ENCODE results near the gene YIPF2.
"Not testable (repeated sequence)": the region's sequence is repeated elsewhere in the genome, so short reads cannot be mapped to it uniquely, and the experiment has no call there.

The YIPF2 gene

DNA sequence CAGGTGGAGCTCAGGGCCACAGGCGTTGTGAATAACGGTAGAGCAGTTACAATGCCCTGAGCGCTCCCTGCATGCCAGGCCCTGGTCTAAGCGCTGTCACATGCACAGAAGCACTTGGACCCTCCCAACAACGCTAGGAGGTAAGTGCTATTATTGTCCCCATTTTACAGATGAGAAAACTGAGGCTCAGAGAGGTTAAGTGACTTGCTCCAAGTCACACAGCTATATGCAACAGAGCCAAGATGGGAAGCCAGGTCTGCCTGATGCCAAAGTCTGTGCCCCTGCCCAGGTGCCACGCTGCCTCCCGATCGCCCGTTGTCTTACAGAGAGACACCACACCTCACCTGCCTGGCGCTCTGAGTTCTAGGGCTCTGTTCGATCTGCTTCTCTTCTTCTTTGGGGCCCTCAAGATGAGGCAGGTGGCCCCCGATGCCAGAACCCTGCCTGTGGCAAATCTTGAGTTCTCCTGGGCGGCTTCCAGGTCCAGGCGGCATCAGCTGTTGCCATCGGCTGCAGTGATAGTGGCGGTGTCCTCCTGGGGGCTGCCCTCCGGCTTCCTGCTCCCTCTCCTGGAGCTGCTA, 20.0 kb downstream of the YIPF2 start:
- no peak for DNase-seq

DNA sequence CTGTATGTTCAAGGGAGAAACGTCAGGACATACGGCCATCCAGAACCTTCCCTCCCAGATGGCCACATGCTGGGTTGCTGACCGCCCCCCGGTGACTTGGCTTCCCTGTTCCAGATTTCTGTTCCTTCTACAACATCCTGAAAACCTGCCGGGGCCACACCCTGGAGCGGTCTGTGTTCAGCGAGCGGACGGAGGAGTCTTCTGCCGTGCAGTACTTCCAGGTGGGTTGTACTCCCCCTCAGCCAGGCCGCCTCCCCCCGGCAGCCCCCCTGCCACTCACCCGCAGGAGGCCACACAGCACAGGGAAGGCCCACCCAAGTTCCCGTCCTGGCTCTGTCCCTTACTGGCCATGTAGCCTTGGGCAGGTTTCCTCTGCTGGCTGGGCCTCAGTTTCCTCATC, 20.5 kb downstream of the YIPF2 start:
- no peak for DNase-seq

DNA sequence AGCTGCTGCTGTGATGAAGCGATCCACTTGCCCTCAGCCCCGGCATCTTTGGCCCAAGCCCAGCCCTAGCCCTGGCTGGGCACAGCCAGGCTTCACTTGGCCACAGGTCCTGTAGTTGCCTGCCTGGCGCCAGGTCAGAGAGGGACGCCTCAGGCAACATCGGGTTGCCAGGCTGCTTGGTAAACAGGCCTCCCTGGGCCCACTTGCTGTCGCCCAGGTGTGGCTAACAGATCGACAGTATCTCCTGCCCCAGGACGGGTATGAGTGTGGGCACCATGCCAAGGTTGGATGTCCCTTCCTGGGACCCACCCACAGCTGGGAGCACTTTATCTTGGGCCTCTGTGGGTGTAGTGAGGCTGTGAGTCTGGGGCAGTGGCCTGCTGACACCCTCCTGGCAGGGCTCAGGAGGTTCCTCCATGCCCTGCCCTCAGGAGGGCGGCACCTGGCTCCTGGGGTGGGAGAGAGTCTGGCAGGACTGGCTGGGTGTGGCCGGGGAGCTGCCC, 29.2 kb downstream of the YIPF2 start:
- DNase-seq = no peak

DNA sequence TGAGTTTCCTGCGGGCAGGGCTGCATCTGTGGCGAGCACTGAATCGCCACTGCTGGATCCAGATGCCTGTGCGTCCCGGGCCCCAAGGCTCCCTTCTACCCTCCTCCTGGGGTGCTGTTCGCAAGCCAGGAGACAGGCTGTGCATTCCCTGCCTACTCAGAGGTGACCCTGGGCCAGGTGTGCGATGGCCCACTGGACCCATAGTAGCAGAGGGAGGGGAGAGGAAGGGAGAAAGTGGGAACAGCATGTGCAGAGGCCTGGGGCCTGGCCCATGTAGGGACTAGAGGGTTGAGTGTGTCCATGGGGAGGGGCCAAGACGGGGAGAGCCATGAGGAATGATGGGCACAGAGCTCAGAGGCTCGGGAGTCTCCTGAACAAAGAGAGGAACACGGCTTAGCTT, 29.8 kb downstream of the YIPF2 start:
- DNase-seq = no peak

DNA sequence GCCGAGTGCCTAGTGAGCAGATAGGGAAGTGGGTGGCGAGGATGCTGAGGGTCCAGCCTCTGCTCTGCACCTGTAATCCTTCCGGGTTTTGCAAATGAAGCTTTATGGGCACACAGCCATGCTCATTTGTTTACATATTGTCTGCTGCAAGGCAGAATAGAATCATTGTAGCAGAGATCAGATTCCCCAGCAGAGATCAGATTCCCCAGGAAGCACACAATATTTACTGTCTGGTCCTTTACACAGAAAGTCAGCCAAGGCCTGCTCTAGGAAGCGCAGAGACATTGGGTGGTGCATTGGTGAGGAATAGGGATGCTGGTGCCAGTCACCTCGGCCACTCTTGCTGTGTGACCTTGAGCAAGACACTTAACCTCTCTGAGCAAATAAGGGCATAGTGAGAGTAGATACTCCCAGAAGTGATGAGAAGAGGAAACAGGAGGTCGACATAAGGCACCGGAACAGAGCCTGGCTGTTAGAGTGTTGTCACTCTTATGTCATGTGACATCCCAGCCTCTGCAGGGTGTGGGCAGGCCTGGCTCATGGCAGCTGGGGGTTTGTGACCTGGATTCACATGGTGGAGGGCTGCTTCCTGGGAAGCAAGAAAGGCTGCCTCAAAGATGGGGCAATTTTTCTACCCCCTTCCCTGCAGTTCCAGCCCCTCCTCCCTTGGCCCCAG, 31.4 kb downstream of the YIPF2 start:
- no peak for DNase-seq

DNA sequence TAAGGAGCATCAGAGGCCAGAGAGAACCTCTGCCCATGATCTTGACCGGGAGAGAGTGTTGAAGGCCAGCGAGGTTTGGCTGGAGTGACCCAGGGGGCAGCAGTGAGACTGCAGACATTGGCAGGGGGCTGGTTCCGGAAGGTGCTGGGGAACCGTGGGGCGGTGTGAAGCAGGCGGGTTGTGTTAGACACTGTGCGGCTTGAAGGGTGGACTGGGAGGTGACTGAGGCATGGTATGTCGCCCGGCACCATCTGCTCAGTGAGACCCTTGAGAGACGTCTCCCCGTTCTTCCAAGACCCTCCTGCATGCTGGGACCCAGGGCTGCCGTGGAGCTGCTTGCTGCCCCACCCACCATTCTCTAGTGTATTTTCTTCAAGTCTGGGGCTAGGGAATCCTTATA, 32.5 kb downstream of the YIPF2 start:
- DNase-seq = no peak

DNA sequence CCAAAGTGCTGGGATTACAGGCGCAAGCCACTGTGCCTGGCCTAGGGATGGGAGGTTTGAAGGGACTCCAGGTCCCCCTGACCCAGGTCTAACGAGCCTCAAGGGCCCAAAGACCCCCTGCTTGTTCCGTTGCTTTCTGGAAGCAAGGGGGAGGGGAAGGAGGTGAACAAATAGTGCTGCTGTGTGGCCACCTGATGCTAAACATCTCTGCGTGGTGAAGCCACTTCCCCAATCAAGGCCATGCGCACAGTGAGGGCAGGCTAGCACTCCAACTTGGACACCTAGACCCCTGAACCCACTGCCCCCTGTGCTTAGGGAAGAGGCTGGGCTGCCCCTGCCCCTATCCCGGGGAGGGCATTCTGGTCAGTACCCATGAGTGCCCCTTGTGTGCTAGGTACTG, 33.1 kb downstream of the YIPF2 start:
- no peak for DNase-seq

DNA sequence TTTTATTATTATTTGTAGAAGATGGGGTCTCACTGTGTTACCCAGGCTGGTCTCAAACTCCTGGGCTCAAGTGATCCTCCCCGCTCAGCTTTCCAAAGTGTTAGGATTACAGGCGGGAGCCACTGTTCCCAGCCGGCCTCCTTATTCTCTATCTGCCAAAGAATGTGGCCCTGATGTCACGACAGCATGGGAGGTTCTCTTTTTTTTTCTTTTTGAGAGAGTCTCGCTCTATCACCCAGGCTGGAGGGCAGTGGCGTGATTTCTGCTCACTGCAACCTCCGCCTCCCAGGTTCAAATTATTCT, 33.6 kb downstream of the YIPF2 start:
- no peak for DNase-seq

DNA sequence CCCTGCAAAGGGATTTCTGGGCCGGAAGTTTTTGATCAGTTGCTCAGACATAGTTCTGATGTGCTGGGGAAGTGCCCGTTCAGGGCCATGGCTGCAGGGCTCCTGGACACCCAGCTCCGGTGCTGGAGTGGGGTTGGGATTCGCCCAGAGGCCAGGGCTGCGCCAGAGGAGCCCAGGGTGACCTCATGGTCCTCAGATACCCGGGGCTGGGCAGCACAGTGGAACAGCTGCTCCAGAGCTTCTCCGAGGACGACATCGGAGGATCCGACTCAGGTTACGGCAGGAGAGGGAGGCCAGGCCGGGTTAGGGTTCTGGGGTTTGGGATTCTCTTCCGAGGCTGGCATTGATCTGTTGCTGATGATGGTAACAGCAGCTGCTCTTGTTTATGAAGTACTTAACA, 36.2 kb downstream of the YIPF2 start:
- DNase-seq = no peak

DNA sequence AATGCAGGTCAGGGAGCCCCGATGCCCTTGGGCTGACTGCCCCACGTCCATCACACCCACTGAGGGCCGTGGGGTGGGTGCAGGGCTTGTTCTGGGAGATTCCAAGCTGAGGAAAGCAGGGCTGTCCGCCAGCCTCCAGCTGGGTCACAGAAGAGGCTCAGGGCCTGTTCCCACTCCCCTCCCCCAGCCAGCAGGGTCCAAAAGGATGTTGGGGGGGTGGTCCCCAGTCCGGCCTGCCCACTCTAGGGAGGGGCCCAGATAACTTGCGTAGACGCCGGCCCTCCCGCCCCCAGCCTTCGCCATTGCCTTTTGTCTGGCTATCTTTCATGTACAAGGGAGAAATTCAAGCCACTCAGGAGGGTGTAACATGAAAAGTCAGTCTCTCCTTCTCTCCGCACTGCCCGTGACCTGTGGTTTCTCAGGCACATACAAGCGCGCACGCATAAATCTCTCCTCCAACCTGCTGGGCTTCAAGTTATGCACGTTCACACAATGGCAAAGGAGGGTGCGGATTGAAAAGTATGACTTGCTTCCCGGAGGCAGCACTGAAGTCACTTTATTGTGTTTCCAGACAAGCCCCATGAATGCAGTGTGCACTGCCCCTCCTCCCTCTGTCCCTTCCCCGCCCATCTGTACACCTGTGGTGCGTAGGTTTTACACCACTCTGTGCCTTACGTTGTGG, 36.9 kb downstream of the YIPF2 start:
- no peak for DNase-seq

DNA sequence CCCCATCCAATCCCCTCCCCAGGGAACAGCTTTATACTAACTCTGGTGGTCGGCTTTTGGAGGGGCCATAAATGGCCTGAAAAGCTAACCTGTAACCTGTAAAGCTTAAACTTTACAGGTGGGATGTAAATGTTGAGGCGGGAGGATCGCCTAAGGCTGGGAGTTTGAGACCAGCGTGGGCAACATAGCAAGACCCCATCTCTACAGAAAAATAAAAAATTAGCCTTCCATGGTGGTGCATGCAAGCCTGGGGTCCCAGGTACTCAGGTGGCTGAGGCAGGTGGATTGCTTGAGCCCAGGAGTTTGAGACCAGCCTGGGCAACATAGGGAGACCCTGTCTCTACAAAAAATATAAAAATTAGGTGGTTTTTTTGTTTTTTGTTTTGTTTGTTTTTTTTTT, 38.6 kb downstream of the YIPF2 start:
- no peak for DNase-seq

DNA sequence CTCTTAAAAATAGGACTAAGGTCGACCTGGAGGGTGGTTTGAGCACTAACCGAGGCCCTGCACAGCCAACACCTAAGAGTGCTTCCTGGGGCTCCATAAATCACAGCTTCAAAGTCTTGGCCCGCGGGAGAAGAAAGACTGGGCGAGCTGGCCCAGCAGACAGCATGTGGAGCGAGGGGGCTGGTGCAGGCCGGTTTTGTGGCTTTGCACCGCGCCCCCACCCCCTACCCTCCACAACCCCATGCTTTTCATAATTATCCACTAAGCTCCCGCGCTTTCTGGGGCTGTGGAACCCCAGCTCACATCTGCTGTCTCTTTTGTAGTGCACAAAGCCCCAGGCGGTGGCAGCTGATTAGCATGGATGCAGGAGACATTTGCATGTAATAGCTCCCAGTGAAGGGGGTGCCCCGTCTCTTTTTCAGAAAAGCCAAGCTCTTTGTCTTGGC, 40.0 kb downstream of the YIPF2 start:
- DNase-seq = no peak

DNA sequence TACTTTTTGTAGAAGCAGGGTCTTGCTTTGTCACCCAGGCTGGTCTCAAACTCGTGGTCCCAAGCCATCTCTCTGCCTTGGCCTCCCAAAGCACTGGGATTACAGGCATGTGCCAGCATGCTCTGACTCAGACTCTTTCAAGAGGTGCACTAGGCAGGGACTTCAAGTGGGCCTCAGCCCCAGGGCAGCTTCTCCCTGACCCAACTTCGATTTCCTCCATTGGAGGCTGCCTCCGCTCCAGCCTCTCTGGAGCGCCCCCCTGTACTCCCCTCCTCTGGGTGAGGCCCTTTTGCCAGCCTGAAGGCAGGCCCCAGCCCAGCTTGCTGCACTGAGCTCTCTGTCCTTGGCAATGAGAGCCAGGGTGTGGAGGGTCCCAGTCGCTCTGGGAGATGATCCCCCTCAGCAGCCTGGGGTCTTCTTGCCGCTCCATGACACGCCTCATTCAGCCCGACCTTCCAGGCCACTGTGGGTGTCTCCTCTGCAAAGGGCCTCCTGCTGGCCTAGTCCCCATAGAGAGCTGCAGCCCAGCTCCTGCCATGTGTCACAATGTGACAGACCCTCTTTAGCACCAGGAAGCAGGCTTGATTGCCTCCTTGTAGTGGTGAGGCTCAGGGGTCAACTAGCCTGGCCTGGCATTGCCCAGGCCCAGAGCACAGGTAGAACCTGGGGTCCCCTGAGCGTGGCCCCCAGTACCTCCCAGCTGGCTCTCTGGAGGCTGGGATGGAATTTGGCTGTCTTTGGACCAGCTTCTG, 40.6 kb downstream of the YIPF2 start:
- DNase-seq = no peak

DNA sequence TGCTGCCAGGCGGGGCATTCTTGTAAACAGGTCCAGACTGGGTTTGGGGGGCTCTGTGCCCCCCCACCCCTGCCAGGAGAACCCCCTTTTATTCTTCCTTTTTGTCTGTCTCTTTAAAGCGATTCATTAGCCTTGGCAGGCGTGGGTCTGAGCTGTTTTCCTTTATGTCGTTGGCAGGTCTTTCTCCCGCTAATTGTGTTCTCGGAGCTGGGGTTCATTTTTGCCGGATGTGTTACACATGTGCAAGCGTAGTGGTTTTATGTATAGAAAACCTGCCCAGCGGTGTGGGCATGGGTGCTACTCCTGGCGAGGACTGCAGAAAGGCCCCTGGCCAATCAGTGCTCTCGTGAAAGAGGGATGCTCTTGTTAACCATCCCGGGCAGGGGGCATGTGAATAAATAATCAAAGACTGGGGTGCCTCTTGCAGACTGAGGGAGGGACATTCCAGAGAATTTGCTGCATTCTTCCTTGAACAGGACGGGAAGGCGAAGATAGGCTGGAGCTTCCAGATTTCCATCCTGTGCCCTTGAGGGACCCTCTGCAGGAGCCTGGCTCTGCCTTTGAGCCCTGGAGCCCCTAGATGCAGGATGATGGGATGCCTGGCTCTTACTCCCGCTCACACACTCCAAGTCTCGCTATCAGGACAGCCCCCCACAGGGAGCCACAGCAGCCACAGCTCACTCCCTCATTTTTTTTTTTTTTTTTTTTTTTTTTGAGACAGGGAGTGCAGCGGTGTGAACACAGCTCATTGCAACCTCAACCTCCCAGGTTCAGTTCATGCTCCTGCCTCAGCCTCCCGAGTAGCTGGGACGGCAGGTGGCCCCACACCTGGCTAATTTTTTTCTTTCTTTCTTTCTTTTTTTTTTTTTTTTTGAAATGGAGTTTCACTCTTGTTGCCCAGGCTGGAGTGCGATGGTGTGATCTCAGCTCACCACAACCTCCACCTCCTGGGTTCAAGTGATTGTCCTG, 43.0 kb downstream of the YIPF2 start:
- DNase-seq = no peak

DNA sequence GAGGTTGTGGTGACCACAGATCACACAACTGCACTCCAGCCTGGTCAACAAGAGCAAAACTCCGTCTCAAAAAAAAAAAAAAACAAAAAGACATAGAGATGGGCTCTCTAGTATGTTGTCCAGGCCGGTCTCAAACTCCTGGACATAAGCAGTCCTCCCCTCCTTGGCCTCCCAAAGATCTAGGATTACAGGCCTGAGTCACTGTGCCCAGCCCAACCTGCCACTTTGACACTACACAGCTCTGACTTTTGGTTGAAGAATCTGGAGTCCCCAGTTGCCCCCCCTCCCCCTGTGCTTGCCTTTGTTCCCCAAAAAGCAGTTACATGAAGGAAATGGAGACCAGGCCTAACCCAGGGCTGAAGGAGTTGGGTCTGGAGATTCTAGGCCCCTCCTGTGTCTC, 44.2 kb downstream of the YIPF2 start:
- DNase-seq = no peak

DNA sequence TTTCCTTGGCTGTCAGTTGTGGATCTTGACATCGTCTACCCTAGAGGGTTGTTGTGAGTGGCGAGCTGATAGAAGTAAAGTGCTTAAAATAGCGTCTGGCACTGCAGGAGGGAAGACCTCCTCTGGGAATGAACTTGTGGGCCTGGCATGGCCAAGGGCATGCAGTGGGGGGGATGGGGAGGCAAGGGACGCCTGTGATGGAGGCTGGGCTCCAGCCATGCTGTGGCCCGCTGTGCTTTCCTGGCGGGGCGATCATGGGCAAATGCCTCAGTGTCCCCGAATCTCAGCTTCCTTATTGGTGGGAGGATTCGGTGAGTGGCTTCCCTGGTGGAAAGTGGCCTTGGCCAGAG, 46.4 kb downstream of the YIPF2 start:
- DNase-seq = no peak

DNA sequence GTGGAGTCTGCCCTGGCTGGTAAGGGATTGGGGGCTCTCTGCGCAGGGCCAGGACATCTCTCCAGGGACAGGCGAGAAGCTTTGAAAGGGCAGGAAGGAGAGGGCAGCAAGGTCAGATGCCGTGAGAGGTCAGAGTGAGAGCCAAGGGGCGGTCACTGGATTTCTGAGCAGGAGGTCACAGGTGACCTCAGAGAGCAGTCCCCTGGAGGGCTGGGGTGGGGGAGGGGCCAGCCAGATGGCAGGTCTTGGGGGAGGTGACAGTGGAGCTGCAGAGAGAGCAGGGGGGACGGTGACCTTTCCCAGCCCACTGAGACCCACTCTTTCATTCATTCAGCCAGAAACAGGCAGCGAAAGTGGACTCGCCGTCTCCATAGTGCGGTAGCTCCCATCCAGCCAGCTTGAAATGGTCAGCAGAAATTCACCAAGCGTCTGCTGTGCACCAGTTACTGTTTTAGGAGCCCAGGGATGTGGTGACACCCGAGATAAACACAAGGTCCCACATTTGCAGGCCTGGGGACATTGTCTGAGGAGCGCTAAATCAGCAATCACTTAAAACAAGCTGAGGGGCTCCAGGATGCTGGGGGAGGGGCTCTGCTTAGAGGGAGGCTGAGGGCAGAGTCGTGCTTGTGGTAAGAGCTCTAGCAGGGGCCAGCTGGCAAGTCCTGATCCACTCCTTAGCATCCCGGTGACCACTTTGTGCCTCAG, 46.9 kb downstream of the YIPF2 start:
- DNase-seq = no peak

DNA sequence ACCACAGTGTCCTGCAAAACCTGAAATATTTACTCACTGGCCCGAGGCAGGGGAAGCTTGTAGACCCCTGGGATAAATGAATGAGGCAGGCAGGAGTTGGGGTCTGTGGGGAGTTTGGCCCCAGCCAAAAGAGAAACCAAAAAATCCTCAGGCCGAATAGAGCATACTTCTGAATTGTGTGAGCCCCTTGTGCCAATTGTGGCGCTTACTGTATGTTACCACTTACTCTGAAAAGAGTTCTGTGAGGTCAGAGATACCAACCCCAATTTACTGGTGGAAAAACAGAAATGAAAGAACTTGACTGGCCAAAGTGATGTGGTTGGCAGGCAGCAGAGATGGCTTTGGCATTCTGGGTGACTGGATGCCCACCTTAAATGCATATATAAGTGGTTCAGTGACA, 50.2 kb downstream of the YIPF2 start:
- no peak for DNase-seq

DNA sequence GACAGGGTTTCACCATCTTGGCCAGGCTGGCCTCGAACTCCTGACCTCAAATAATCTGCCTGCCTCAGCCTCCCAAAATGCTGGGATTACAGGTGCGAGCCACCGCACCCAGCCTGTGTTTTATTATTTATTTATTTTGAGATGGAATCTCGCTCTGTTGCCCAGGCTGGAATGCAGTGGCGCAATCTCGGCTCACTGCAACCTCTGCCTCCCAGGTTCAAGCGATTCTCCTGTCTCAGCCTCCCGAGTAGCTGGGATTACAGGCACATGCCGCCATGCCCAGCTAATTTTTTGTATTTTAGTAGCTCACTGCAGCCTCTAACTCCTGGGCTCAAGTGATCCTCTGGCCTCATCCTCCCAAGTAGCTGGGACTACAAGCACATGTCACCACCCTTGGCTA, 50.8 kb downstream of the YIPF2 start:
- not testable (repeated sequence) for DNase-seq

DNA sequence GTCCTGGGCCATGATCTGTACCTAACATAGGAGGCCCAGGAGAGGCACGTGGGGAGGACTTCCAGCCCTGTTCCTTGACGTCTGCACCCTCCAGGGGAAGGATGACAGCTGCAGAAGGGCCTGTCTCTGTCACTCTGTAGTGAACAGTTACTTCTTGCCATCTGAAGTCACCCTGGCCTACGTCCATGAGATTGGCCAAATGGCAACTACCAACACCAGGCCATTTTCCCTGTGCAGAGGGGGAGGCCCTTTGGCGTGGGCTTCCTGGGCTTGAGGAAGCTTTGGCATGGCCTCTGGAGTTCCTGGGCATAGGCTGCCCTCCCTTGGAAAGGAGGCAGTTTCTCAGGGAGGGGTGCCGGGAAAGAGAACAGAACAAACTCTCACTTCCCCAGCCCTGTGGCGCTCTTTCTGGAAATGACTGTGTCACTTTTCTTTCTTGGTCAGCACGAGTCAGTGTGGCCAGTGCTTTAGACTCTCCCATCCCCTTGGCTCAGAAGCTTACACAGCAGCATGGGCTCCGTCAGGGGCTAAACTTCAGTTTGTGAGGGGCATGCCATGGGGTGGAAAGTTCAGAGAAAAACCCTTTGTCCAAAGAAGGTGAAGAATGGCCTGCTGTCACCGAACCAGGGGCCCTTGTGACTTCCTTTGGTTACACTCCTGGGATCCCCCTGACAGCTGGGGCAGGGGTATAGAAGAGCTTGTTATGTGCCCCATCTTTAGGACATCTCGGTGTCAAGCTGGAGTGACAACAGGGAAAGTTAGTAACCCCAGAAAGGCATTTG, 51.8 kb downstream of the YIPF2 start:
- DNase-seq = peak in 1 of 2 donors; percentile 42

DNA sequence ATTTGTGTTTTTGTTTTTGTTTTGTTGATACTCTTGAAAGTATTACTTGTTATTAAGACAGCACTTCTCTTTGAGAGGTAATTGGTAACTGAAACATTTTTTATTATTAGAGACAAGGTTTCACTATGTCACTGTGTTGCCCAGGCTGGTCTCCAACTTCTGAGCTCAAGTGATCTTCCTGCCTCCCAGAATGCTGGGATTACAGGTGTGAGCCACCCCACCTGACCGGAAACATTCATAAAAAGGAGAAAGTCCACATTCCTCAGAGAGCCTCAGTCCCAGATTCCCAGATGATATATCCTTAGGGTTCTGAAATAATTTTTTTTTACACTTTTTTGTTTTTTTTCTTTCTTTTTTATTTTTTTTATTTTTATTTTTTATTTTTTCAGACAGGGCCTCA, 54.4 kb downstream of the YIPF2 start:
- no peak for DNase-seq

All from bone marrow (tissue), 2 donors.